HepG2 (cell line): ENCODE data around the gene GGPS1. TPM values are rescaled to one million over a fixed set of nuclear protein-coding genes. Genes with fewer than 3 reads are reported as not detected.

ENCODE experiments used
- CC2D1A ChIP-seq: sonication (generic); formaldehyde crosslinking; IDR thresholded peaks from 2 replicates; pipeline ENCODE4 v1.8.1; 2023; ENCODE audit warnings: mild to moderate bottlenecking, missing genetic modification reagents
- CHD4 ChIP-seq: fragments of 200-600 bp; sonication (generic); IDR thresholded peaks from 2 replicates; pipeline ENCODE4 v1.7.0; 2017; ENCODE audit warnings: mild to moderate bottlenecking, low read length, borderline replicate concordance
- DNMT1 ChIP-seq: sonication (generic); formaldehyde crosslinking; IDR thresholded peaks from 2 replicates; pipeline ENCODE4 v1.5.1; 2020; ENCODE audit warnings: mild to moderate bottlenecking, missing genetic modification reagents
- GZF1 ChIP-seq: sonication (generic); formaldehyde crosslinking; IDR thresholded peaks from 2 replicates; pipeline ENCODE4 v1.5.1; 2020; ENCODE audit warnings: mild to moderate bottlenecking, missing genetic modification reagents
- HNF4A ChIP-seq: sonication (generic); formaldehyde crosslinking; IDR thresholded peaks from 2 replicates; pipeline ENCODE4 v1.4.0; 2020; ENCODE audit warnings: missing genetic modification reagents
- MEF2D ChIP-seq: sonication (generic); formaldehyde crosslinking; IDR thresholded peaks from 2 replicates; pipeline ENCODE4 v1.5.1; 2020; ENCODE audit warnings: mild to moderate bottlenecking, missing genetic modification reagents
- REPIN1 ChIP-seq: sonication (generic); formaldehyde crosslinking; IDR thresholded peaks from 2 replicates; pipeline ENCODE4 v1.8.0; 2022; ENCODE audit warnings: missing genetic modification reagents, low read depth, mild to moderate bottlenecking, borderline replicate concordance
- ZFP1 ChIP-seq: IDR thresholded peaks from 2 replicates; pipeline ENCODE4 v1.6.1; 2016
- ZNF20 ChIP-seq: sonication (generic); formaldehyde crosslinking; IDR thresholded peaks from 2 replicates; pipeline ENCODE4 v1.4.0; 2020; ENCODE audit warnings: mild to moderate bottlenecking, moderate library complexity, missing genetic modification reagents
- ZNF225 ChIP-seq: sonication (generic); formaldehyde crosslinking; IDR thresholded peaks from 2 replicates; pipeline ENCODE4 v1.4.0; 2020; ENCODE audit warnings: mild to moderate bottlenecking, missing genetic modification reagents
- ZNF501 ChIP-seq: sonication (generic); formaldehyde crosslinking; IDR thresholded peaks from 2 replicates; pipeline ENCODE4 v1.5.1; 2020; ENCODE audit warnings: mild to moderate bottlenecking, moderate library complexity, missing genetic modification reagents
- ZNF557 ChIP-seq: sonication (generic); formaldehyde crosslinking; IDR thresholded peaks from 2 replicates; pipeline ENCODE4 v1.4.0; 2020; ENCODE audit warnings: missing genetic modification reagents
- ZNF605 ChIP-seq: sonication (generic); formaldehyde crosslinking; IDR thresholded peaks from 2 replicates; pipeline ENCODE4 v1.8.0; 2022; ENCODE audit warnings: mild to moderate bottlenecking, missing genetic modification reagents
- ZNF737 ChIP-seq: sonication (generic); formaldehyde crosslinking; IDR thresholded peaks from 2 replicates; pipeline ENCODE4 v1.5.0; 2020; ENCODE audit warnings: missing genetic modification reagents, mild to moderate bottlenecking, borderline replicate concordance
- ZNF883 ChIP-seq: sonication (generic); formaldehyde crosslinking; IDR thresholded peaks from 2 replicates; pipeline ENCODE4 v1.5.1; 2020; ENCODE audit warnings: mild to moderate bottlenecking, missing genetic modification reagents; ENCODE audit errors: not compliant biosample characterization
- polyA plus RNA-seq, 8 experiments: library from polyadenylated mRNA; depleted of rRNA in 3 of 8; stranded (reverse) in 7 of 8; unstranded in 1 of 8; fragments of >200 nt; fragmentation: Illumina TruSeq in 4 of 8; extraction: Trizol in 4 of 8; gene quantifications; 2 replicates each; pipeline versions ENCODE4 v1.2.1 to v1.2.3, GENCODE V29; 2011 to 2016; ENCODE audit warnings: low read depth in 4 of 8, missing spikeins in 1 of 8, mixed read lengths in 1 of 8; ENCODE audit not compliant: insufficient read depth in 1 of 8
- total RNA-seq, 5 experiments: library from RNA; depleted of rRNA; stranded (reverse); fragments of >200 nt; fragmentation: Illumina TruSeq; extraction: Trizol; gene quantifications; 2 replicates each; pipeline ENCODE4 v1.2.3, GENCODE V29; 2016; ENCODE audit warnings: low read depth in 1 of 5
- TF ChIP-seq, protein P1 (sequence below): sonication (generic); formaldehyde crosslinking; IDR thresholded peaks from 2 replicates; pipeline ENCODE4; 2020; ENCODE audit warnings: missing genetic modification reagents, mild to moderate bottlenecking, borderline replicate concordance
- TF ChIP-seq, protein P2 (sequence below): sonication (generic); formaldehyde crosslinking; IDR thresholded peaks from 2 replicates; pipeline ENCODE4 v1.4.0; 2020; ENCODE audit warnings: mild to moderate bottlenecking, missing genetic modification reagents
- TF ChIP-seq, protein P3 (sequence below): IDR thresholded peaks from 2 replicates; pipeline ENCODE4 v1.6.1; 2016; ENCODE audit warnings: missing genetic modification reagents, missing compliant biosample characterization
- TF ChIP-seq, protein P4 (sequence below): sonication (generic); formaldehyde crosslinking; conservative IDR thresholded peaks from 2 replicates; pipeline ENCODE4 v1.4.0; 2020; ENCODE audit warnings: missing genetic modification reagents
- TF ChIP-seq, protein P5 (sequence below): sonication (generic); formaldehyde crosslinking; IDR thresholded peaks from 2 replicates; pipeline ENCODE4 v1.5.0; 2020; ENCODE audit warnings: mild to moderate bottlenecking, missing genetic modification reagents, moderate library complexity
- TF ChIP-seq, protein P6 (sequence below): sonication (generic); formaldehyde crosslinking; conservative IDR thresholded peaks from 2 replicates; pipeline ENCODE4 v1.8.0; 2022; ENCODE audit warnings: mild to moderate bottlenecking, moderate library complexity, missing genetic modification reagents

The GGPS1 gene
- total and polyA plus RNA-seq, 2 of the 13 experiments (the other 11 are each of a cell fraction or from before 2014, with no cell fraction given), result 28.8 to 42.6 TPM

DNA sequence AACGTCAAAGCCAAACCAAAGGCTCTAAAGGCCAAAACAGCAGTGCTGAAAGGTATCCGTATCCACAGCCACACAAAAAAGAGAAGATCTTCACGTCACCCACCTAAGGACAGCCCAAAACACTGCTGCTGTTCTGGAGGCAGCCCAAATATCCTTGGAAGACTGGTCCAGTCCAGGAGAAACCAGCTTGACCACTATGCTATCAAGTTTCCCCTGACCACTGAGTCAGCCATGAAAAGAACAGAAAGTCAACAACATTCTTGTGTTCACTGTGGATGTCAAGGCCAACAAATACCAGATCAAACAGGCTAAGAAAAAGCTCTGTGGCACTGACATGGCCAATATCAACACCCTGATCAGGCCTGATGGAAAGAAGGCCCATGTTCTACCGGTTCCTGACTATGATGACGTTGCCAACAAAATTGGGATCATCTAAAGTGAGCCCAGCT lies 32.4 kb upstream of the GGPS1 start (continued):
- TF ChIP-seq, protein P1, sequence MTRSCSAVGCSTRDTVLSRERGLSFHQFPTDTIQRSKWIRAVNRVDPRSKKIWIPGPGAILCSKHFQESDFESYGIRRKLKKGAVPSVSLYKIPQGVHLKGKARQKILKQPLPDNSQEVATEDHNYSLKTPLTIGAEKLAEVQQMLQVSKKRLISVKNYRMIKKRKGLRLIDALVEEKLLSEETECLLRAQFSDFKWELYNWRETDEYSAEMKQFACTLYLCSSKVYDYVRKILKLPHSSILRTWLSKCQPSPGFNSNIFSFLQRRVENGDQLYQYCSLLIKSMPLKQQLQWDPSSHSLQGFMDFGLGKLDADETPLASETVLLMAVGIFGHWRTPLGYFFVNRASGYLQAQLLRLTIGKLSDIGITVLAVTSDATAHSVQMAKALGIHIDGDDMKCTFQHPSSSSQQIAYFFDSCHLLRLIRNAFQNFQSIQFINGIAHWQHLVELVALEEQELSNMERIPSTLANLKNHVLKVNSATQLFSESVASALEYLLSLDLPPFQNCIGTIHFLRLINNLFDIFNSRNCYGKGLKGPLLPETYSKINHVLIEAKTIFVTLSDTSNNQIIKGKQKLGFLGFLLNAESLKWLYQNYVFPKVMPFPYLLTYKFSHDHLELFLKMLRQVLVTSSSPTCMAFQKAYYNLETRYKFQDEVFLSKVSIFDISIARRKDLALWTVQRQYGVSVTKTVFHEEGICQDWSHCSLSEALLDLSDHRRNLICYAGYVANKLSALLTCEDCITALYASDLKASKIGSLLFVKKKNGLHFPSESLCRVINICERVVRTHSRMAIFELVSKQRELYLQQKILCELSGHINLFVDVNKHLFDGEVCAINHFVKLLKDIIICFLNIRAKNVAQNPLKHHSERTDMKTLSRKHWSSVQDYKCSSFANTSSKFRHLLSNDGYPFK (CRISPR knock-in tag), result no peak
- TF ChIP-seq ZNF605 (no peak), GZF1 (CRISPR knock-in tag) (no peak), HNF4A (peak; percentile 46; the same call in 1 of the 2 replicates), ZNF737 (no peak), ZFP1 (CRISPR knock-in tag) (peak; percentile 86; the same call in 1 of the 2 replicates), ZNF225 (no peak), ZNF557 (CRISPR knock-in tag) (no peak), REPIN1 (CRISPR knock-in tag) (peak; percentile 42; the same call in 1 of the 2 replicates), CHD4 (no peak), MEF2D (CRISPR knock-in tag) (peak; percentile 67; the same call in 1 of the 2 replicates), DNMT1 (CRISPR knock-in tag) (no peak), CC2D1A (CRISPR knock-in tag) (no peak), ZNF501 (peak; percentile 66), ZNF20 (CRISPR knock-in tag) (no peak), ZNF883 (CRISPR knock-in tag) (no peak)
- TF ChIP-seq, protein P2, sequence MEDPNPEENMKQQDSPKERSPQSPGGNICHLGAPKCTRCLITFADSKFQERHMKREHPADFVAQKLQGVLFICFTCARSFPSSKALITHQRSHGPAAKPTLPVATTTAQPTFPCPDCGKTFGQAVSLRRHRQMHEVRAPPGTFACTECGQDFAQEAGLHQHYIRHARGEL, result no peak
- TF ChIP-seq, protein P3, sequence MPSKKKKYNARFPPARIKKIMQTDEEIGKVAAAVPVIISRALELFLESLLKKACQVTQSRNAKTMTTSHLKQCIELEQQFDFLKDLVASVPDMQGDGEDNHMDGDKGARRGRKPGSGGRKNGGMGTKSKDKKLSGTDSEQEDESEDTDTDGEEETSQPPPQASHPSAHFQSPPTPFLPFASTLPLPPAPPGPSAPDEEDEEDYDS (CRISPR knock-in tag), result peak; percentile 54; the same call in 1 of the 2 replicates
- TF ChIP-seq, protein P4, sequence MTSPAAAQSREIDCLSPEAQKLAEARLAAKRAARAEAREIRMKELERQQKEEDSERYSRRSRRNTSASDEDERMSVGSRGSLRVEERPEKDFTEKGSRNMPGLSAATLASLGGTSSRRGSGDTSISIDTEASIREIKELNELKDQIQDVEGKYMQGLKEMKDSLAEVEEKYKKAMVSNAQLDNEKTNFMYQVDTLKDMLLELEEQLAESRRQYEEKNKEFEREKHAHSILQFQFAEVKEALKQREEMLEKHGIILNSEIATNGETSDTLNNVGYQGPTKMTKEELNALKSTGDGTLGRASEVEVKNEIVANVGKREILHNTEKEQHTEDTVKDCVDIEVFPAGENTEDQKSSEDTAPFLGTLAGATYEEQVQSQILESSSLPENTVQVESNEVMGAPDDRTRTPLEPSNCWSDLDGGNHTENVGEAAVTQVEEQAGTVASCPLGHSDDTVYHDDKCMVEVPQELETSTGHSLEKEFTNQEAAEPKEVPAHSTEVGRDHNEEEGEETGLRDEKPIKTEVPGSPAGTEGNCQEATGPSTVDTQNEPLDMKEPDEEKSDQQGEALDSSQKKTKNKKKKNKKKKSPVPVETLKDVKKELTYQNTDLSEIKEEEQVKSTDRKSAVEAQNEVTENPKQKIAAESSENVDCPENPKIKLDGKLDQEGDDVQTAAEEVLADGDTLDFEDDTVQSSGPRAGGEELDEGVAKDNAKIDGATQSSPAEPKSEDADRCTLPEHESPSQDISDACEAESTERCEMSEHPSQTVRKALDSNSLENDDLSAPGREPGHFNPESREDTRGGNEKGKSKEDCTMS (CRISPR knock-in tag), result no peak
- TF ChIP-seq, protein P5, sequence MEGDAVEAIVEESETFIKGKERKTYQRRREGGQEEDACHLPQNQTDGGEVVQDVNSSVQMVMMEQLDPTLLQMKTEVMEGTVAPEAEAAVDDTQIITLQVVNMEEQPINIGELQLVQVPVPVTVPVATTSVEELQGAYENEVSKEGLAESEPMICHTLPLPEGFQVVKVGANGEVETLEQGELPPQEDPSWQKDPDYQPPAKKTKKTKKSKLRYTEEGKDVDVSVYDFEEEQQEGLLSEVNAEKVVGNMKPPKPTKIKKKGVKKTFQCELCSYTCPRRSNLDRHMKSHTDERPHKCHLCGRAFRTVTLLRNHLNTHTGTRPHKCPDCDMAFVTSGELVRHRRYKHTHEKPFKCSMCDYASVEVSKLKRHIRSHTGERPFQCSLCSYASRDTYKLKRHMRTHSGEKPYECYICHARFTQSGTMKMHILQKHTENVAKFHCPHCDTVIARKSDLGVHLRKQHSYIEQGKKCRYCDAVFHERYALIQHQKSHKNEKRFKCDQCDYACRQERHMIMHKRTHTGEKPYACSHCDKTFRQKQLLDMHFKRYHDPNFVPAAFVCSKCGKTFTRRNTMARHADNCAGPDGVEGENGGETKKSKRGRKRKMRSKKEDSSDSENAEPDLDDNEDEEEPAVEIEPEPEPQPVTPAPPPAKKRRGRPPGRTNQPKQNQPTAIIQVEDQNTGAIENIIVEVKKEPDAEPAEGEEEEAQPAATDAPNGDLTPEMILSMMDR (CRISPR knock-in tag), result no peak
- TF ChIP-seq, protein P6, sequence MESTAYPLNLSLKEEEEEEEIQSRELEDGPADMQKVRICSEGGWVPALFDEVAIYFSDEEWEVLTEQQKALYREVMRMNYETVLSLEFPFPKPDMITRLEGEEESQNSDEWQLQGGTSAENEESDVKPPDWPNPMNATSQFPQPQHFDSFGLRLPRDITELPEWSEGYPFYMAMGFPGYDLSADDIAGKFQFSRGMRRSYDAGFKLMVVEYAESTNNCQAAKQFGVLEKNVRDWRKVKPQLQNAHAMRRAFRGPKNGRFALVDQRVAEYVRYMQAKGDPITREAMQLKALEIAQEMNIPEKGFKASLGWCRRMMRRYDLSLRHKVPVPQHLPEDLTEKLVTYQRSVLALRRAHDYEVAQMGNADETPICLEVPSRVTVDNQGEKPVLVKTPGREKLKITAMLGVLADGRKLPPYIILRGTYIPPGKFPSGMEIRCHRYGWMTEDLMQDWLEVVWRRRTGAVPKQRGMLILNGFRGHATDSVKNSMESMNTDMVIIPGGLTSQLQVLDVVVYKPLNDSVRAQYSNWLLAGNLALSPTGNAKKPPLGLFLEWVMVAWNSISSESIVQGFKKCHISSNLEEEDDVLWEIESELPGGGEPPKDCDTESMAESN (CRISPR knock-in tag), result 0 out of 2 replicates have a peak, but pooled peaks have one; percentile 15
